ENCODE results near the gene THAP7.
"Not testable (repeated sequence)": the region's sequence is repeated elsewhere in the genome, so short reads cannot be mapped to it uniquely, and the experiment has no call there.

The THAP7 gene

DNA sequence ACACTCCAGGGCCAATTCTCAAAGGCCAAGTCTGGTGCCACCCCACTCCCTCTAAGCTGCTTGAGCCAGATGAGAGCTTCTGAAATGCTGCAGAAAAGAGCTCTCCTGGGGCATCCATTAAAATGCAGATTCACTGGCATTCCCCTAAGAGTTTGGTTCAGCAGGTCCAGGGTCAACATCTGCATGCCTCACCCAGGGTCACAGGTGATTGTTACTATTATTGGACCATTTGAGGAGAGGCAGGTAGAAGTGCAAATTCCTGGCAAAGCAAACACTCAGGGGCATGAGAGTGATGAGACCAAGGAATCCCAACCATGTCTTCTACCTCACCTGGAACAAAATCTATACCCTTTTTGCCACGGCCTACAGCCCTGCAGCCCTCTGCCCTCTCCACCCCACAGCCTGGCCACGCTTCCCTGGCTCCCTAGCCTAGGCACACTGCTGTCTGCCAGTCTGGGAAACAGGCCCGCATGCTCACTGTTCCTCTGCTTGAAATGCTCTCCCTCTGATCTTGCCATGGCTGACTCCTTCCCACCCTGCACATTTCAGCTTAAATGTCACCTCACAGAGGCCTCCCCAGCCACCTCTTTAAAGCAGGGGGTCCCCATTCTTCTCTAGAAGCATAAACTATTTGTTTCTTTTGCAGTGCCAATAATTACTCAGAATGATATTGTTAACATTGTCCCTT lies 8.7 kb upstream of the THAP7 start:
- ATAC-seq (ENCODE audit: insufficient read depth, low read depth), result no peak
- DNase-seq, result no peak
- peaks cover 12% of the 10 kb centered on the region; the same call in 1 of the 2 replicates for H4K20me1 ChIP-seq (ENCODE audit: insufficient read depth, low read length)
- no peak overlapping the region for H3K4me3 ChIP-seq (ENCODE audit: low read depth in 1 of 2, low read length in 2 of 2)
- TF ChIP-seq, protein P1, sequence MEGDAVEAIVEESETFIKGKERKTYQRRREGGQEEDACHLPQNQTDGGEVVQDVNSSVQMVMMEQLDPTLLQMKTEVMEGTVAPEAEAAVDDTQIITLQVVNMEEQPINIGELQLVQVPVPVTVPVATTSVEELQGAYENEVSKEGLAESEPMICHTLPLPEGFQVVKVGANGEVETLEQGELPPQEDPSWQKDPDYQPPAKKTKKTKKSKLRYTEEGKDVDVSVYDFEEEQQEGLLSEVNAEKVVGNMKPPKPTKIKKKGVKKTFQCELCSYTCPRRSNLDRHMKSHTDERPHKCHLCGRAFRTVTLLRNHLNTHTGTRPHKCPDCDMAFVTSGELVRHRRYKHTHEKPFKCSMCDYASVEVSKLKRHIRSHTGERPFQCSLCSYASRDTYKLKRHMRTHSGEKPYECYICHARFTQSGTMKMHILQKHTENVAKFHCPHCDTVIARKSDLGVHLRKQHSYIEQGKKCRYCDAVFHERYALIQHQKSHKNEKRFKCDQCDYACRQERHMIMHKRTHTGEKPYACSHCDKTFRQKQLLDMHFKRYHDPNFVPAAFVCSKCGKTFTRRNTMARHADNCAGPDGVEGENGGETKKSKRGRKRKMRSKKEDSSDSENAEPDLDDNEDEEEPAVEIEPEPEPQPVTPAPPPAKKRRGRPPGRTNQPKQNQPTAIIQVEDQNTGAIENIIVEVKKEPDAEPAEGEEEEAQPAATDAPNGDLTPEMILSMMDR (IDR thresholded peaks at IDR 0.05; ENCODE audit: borderline replicate concordance, extremely low read depth, low read length, poor library complexity, severe bottlenecking), result no peak
- no peak for TF ChIP-seq EZH2 (IDR thresholded peaks at IDR 0.05; ENCODE audit: borderline replicate concordance, low read depth, low read length, severe bottlenecking)
- no peaks in the 10 kb centered on the region for H3K79me2 ChIP-seq (ENCODE audit: insufficient read depth, low read length)
- no peak overlapping the region for H3K9ac ChIP-seq (ENCODE audit: low read depth, low read length)
- peaks cover 15% of the 10 kb centered on the region for H3K4me1 ChIP-seq (ENCODE audit: insufficient read depth, low read length)
- no peak overlapping the region for H3K27ac ChIP-seq (ENCODE audit: low read length)
- H2AFZ ChIP-seq (ENCODE audit: low read depth, low read length), result no peak overlapping the region
- H3K9me3 ChIP-seq (ENCODE audit: insufficient read depth, low read length, severe bottlenecking), result no peaks in the 10 kb centered on the region
- H3K27me3 ChIP-seq (ENCODE audit: insufficient read depth, low read length, poor library complexity), result peaks cover 9% of the 10 kb centered on the region
- no peaks in the 10 kb centered on the region for H3K36me3 ChIP-seq (ENCODE audit: insufficient read depth, low read length)
- H3K4me2 ChIP-seq (ENCODE audit: insufficient read depth, low read length), result no peak overlapping the region

DNA sequence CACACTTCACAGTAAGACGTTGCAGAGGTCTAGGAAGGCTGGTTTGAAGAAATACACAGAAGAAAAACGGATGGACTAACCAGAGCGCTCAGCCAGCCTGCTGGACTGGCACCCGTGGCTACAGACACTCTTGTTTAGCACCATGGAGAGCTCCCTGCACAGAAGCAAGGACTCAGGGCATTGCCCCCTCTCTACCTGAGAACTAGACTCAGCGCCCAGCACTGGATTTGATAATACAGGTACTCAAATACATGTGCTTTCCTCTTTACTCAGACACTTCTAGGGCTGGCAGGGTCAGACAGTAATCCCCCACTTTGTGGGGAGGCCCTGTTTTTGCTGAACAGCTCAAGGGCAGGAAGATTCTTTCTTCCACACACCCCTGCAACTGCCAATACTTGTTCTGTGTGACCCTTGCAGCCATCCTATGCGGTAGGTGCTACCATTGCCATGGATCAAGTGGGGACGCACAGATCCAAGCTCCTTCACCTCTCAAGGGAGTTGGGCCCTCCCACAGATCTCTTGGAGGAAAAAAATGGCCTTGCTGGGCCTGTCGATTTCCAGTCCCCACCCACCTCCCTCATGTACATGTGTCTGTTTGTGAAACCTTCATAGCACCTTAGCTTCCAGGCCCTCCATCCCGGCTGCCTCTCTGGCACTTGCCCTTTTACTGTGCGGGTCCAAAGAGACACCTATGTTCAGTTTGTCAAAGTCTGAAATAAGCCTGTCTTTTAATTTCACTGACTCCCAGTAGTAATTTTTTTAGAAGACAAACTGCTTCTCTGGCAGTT lies 7.9 kb upstream of the THAP7 start:
- peak; percentile 70 for DNase-seq
- H3K4me2 ChIP-seq (ENCODE audit: insufficient read depth, low read length), result no peak overlapping the region
- H3K36me3 ChIP-seq (ENCODE audit: insufficient read depth, low read length), result no peaks in the 10 kb centered on the region
- no peak overlapping the region for H2AFZ ChIP-seq (ENCODE audit: low read depth, low read length)
- peaks cover 7% of the 10 kb centered on the region for H3K27me3 ChIP-seq (ENCODE audit: insufficient read depth, low read length, poor library complexity)
- peaks cover 12% of the 10 kb centered on the region; the same call in 1 of the 2 replicates for H4K20me1 ChIP-seq (ENCODE audit: insufficient read depth, low read length)
- H3K27ac ChIP-seq (ENCODE audit: low read length), result no peak overlapping the region
- H3K4me3 ChIP-seq (ENCODE audit: low read depth in 1 of 2, low read length in 2 of 2), result no peak overlapping the region
- H3K9ac ChIP-seq (ENCODE audit: low read depth, low read length), result no peak overlapping the region
- ATAC-seq (ENCODE audit: insufficient read depth, low read depth), result peak; percentile 75
- H3K9me3 ChIP-seq (ENCODE audit: insufficient read depth, low read length, severe bottlenecking), result no peaks in the 10 kb centered on the region
- TF ChIP-seq, protein P1 (IDR thresholded peaks at IDR 0.05; ENCODE audit: borderline replicate concordance, extremely low read depth, low read length, poor library complexity, severe bottlenecking), result no peak
- TF ChIP-seq EZH2 (IDR thresholded peaks at IDR 0.05; ENCODE audit: borderline replicate concordance, low read depth, low read length, severe bottlenecking), result no peak
- H3K79me2 ChIP-seq (ENCODE audit: insufficient read depth, low read length), result no peaks in the 10 kb centered on the region
- H3K4me1 ChIP-seq (ENCODE audit: insufficient read depth, low read length), result peaks cover 12% of the 10 kb centered on the region

DNA sequence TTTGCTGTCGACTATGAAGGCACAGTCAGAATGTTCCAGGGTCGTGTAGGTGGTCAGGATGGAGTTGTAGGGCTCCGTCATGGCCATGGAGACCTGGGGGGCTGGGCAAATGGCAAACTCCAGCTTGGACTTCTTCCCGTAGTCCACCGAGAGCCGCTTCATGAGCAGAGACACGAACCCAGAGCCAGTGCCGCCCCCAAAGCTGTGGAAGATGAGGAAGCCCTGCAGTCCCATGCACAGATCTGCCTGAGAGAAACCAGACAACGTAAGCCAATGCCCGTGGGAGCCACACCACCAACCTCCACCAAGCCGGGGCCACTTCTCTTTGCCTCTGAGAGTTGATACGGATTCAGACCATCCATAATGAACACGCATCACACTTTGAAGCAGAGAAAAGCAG lies 7.3 kb upstream of the THAP7 start:
- not testable (repeated sequence) for H3K79me2 ChIP-seq (ENCODE audit: insufficient read depth, low read length); H3K4me1 ChIP-seq (ENCODE audit: insufficient read depth, low read length); H3K27ac ChIP-seq (ENCODE audit: low read length); ATAC-seq (ENCODE audit: insufficient read depth, low read depth); H3K4me3 ChIP-seq (ENCODE audit: low read depth in 1 of 2, low read length in 2 of 2); H3K36me3 ChIP-seq (ENCODE audit: insufficient read depth, low read length); H3K4me2 ChIP-seq (ENCODE audit: insufficient read depth, low read length); H2AFZ ChIP-seq (ENCODE audit: low read depth, low read length); H3K9me3 ChIP-seq (ENCODE audit: insufficient read depth, low read length, severe bottlenecking); H3K9ac ChIP-seq (ENCODE audit: low read depth, low read length); DNase-seq; H3K27me3 ChIP-seq (ENCODE audit: insufficient read depth, low read length, poor library complexity)
- H4K20me1 ChIP-seq (ENCODE audit: insufficient read depth, low read length), result peaks cover 12% of the 10 kb centered on the region; the same call in 1 of the 2 replicates

DNA sequence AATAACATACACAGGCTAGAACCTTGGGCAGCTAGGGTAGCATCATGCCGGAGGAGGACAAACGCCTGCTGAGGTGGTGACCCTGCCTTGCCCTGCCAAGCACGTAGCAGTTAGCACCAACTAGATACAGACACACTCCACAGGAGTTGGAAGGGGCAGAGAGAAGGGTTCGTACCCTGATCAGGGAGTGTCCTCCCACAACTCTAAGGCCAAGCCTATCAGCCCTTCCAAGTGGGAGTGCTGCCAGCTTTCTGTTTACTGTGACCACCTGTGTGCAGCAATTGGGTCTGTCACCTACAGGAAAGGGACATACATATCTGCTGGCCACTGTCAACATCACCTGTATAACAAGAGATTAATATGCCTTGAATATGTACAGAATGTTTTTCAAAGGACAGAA lies 1.9 kb upstream of the THAP7 start:
- Histone ChIP-seq H3K9me3 (ENCODE audit: insufficient read depth, low read length, severe bottlenecking) (no peaks in the 10 kb centered on the region), H3K4me3 (ENCODE audit: low read depth in 1 of 2, low read length in 2 of 2) (peak overlapping the region in 1 of 2 experiments; percentile 84; a peak in 1 of 4 replicates), H4K20me1 (ENCODE audit: insufficient read depth, low read length) (peaks cover 21% of the 10 kb centered on the region), H3K36me3 (ENCODE audit: insufficient read depth, low read length) (peaks cover 25% of the 10 kb centered on the region), H3K27me3 (ENCODE audit: insufficient read depth, low read length, poor library complexity) (no peaks in the 10 kb centered on the region), H3K79me2 (ENCODE audit: insufficient read depth, low read length) (peaks cover 40% of the 10 kb centered on the region), H3K4me1 (ENCODE audit: insufficient read depth, low read length) (peaks cover 36% of the 10 kb centered on the region), H2AFZ (ENCODE audit: low read depth, low read length) (no peak overlapping the region), H3K4me2 (ENCODE audit: insufficient read depth, low read length) (peak overlapping the region; percentile 100), H3K27ac (ENCODE audit: low read length) (no peak overlapping the region), H3K9ac (ENCODE audit: low read depth, low read length) (no peak overlapping the region)
- TF ChIP-seq, protein P1 (IDR thresholded peaks at IDR 0.05; ENCODE audit: borderline replicate concordance, extremely low read depth, low read length, poor library complexity, severe bottlenecking), result no peak
- no peak for TF ChIP-seq EZH2 (IDR thresholded peaks at IDR 0.05; ENCODE audit: borderline replicate concordance, low read depth, low read length, severe bottlenecking)
- no peak for DNase-seq
- no peak for ATAC-seq (ENCODE audit: insufficient read depth, low read depth)

All from DND-41 (cell line).